Stromal cell of bone marrow (primary cell): ENCODE measurements around the gene GARNL3.

Experiments
- DNase-seq: peaks from one replicate; pipeline ENCODE4 v3.0.0-alpha.2; 2012; ENCODE audit warnings: low read depth

Gene GARNL3

DNA sequence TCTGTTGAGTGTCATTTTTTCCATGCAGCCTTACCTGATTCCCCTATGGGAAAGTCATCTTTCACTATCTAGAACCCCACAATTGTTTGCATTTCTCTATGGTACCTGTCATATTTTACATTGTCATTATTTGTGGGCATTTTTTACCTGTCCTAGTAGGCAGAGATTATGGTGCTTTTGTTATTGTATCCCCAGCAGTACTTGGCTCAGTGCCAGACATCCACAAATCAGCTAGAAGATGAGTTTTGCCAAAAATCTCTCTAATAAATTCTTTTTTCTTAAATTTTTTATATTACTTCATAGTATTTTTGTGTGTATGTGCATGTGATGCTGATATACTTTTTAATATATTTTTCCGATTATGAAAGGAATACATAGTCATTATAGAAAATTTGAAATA is 13.2 kb downstream of the GARNL3 start:
- DNase-seq: no peak

DNA sequence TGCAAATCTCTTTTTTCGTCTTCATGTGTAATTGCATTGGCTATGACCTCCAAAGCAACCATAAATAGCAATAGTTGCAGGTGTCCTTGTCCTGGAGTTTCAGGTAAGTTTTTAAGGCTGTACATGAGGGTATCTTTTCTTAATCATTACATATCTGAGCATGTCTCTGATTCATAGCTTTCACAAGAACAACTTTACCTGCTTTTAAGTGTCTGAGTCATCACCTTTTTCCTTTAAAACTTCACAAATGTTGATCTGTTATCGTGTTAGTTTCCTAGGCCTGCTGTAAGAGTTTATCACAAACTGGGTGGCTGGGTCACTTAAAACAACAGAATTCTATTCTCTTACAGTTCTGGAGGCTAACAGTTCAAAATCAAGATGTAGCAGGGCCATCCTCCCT is 13.8 kb downstream of the GARNL3 start:
- no peak for DNase-seq

DNA sequence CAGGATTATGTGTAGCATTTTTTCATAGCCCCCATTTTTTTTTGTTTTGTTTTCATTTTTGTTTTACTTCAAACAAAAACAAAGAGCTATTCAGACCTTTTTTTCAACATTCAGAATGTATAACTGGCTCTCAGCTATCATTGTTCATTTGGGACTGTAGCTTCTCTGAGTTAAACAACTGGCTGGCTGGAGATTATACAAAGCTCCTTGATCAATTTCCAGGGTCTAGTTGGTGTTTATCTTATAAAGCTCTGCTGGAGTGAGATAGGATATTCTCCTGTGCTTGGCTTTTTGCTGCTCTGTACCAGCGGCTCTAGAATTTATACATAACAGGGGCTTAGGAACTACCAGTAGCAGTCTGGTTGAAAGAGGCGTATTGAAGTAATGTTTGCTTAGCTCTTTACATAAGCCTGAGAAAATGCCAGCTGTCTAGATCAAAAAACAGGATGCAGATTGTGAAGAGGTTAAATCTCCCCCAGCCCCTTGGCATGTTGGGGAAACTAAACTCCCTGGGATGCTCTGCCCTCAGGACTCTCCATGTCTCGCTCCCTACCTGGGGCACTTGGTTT is 15.2 kb downstream of the GARNL3 start:
- no peak for DNase-seq

DNA sequence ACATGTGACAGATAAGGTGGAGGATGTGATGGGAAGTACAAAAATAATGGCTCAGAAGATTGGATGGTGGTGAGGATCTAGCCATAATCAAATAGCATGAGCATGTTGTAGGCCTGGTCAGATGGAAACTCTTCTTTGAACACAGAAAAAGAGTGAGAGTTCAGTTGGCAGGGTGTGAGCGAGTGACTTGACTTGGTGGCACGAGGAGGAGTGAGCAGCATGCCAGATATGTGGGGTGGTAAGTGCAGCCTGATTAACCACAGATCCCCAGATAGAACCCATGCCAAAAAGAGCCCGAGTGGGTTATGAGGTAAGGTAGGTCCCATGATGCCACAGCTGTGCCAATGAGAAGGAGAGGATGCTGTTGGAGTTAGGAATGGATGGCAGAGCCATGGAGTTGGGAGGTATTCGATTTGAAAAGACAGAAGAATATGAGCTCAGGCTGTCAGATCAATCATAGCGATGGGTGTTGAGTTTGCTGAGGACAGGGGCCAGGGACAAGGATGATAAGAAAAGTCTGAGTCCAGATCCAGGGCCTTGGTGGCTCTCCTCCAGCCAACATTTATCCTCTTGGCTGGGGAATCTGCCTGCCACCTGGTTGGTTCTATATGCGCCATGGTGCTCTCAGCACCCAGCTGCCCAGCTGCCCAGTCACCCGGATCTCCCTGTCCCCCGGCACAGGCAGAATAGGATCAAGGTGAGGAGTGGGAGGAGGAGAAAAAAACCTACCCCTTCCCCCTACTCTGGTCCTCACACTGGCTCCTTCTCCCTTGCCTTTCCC is 16.5 kb downstream of the GARNL3 start:
- DNase-seq: no peak

DNA sequence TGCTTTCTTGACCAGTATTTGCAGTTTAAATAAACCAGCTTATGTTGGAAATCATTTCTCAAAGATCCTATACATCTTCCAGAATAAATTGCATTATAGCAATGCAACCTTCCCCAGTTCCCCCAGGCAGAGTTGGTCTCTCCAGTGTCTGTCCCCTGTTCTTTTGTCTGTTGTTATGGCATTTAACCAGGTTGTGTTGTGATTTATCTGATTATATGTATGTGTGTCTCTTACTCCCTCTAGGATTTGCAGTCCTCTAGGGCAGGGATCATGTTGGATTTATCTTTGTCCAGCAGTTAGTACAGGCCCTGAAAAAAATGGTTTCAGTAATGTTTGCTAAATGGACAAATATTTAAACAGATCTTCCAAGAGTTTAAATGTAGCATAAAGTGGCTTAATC is 17.3 kb downstream of the GARNL3 start:
- DNase-seq: no peak

DNA sequence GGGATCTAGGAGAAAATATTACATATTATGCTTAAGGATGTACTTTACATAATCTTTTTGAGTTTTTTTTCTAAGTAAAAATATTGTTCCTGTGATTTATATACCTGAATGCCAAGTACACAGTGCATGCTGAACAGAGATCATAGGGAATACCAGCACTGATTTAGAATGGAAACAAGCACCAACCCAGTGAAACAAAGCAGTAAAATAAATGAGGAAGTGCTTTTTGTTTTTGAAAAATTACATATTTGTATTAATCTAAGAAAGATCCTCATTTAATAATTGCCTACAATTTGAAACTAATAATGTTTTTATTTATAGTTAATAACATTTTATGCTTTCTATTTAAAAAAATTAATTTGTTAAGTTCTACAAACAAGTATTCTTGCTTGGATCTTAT is 18.0 kb downstream of the GARNL3 start:
- no peak for DNase-seq

DNA sequence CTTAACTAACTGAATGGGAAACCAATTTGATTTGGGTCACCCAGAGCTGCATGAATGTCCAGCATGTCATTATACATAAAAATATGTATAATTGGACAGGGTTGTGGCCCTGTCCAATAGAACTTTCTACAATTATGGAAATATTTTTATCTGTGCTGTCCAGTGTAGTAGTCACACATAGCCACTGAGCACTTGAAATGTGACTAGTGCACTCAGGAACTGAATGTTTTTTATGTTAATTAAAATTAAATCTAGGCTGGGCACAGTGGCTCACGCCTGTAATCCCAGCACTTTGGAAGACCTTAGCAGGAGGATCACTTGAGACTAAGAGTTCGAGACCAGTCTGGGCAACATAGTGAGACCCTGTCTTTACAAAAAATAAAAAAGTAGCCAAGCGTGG is 18.6 kb downstream of the GARNL3 start:
- no peak for DNase-seq

DNA sequence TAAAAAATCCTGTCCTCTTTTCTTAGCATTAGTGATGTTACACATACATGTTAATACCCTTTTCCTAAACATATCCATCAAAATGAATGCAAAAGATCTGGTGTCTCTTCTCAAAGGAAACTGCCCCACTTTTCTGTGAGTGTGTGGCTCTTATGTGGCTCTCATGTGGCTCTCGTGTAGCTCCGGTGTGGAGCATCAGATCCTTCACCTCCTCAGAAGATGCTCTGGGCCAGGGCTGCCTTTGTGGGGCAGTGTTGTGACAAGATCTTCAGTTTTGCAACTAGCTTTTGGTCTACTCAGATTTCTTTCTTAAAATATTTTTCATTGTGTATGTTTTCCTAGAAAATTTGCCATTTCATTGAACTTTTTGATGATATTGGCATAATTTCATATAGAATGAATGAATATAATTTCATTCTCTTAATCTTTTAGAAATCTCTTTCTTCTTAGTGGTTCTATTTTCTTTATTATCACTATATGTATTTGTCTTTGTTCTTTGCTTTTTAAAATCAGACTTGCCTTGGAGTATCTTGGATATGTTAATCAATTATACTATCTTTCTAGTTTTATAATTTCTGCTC is 19.4 kb downstream of the GARNL3 start:
- DNase-seq: peak; percentile 31

DNA sequence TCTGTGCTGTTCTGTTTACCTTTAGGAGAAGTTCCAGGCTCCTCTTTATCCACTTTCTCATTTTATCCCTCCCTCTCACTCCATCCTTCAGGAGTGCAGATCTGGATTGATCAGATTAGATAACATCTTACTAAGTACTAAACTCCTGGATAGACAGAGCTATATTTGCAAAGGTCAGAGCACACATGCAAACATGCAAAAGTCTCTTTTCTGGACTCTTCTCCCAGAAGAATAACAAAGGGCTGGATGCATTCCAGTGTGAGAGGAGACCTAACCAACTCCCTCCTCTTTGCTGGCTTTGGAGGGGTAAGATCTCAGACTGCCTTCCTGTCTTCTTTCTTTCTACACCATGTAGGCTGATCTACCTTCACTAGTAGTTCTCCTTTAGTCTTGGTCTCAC is 21.4 kb downstream of the GARNL3 start:
- no peak for DNase-seq

DNA sequence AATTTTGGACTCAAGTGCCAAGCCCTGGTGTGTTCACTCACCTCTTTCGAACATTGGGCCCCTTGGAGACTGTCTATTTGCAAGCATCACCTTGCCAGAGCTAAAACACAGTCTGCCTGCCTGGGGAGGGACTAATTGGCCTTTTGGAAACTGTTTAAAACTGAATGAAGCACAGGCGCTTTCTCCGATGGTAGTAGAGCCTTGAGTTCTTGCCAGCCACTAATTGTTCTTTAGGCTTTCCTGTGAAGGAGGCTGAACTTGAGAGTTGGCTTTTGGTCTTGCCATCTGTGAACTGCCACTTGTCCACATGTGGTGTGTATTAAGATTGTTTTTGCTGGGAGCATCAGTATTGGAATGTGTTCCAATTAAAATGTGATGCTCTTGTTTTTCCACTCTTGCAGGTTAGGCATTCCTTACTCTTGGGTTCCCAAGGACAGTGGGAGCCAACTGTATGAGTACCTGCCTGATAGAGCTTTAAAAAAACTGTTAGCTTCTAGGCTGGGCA is 26.0 kb downstream of the GARNL3 start:
- no peak for DNase-seq

DNA sequence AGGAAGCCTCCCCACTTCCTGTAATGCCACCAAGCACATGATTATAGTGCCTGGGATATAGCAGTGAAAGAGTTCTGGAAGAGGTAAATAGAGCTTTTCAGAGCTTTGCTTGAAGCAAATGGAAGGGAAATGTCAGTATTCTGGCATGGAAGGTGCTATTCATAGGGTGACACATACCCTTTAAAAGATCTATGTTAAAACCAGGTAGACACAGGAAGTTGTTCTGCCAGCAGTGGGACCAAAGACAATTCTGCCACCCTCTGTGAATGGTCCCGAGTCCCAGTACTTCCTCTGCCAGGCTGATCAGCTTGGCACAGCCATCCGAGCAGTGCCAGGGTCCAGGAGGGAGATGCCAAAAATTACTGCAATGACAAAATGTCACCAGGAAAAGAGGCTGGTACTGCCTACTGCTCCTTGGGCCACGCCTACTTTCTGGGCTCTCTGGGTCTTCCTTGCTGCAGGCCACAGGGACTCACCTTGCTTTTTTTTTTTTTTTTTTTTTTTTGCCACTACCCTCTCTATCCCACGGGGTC is 26.7 kb downstream of the GARNL3 start:
- no peak for DNase-seq

DNA sequence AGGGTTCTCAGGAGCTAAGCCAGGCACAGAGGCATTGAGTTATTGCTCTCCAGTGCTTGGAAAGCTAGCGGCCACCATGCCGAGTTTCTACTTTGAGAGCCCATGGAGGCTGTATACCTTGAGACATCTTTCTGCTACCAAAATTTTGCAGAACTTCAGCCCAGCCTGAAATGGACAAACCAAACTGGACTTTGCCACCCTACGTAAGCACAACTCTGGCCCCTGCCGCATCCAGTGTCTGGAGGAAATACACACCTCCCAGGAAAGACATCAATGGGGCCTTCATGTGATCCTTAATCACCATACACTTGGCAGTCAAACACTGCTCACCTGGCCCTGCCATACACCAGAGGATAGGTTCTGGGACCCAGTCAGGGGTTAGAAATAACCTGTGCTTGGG is 27.8 kb downstream of the GARNL3 start:
- DNase-seq: no peak

DNA sequence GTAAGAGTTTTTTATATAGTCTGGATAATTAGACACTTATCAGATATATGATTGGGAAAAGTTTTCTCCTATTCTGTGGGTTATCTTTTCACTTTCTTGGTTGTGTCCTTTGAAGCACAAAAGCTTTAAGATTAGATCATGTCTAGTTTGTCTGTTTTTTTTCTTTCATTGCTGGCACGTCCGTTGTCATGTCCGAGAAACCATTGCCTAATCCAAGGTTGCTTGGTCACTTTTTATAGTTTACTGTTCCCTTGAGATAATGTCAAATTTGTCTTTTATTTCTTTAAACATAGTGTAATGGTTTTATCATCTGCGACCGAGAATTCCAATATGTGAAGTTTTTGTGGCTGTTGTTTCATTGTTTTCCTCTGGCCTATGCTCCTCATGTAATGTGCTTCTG is 28.8 kb downstream of the GARNL3 start:
- DNase-seq: no peak

DNA sequence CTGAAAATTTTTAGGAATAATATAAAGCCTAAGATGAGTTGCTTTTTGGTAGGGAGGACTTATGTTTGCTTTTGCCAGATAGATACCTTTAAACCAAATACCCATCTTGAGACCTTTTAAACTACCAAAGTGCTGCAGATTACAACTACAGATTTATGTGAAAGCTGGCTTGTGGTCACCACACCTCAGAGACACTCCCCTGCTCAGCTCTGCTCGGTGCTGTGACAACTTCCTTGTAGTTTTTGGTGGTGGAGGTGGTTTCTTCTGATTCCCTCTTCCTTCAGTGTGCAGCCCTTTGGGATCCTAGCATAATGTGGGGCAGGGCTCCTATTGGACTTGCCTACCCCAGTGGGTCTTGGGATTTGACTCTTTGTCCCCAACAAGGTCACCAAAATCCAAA is 29.2 kb downstream of the GARNL3 start:
- DNase-seq: no peak

DNA sequence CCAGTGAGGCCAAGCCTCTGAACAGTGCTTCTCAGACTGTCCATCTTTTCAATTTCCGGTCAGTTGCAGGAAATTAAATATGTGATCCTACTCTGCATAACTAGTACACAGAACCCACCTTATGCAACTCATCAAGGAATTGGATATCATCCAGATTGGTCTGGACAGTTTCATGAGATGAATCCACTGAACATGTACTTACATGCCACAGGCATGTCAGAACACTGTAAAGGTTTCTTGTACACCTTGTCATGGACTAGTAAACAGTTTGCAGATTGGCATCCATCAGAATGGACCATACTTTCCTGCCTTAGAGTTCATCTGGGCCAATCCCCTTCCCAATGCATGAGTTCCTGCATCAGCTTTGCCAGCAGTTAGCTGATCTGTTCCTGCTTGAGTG is 30.4 kb downstream of the GARNL3 start:
- no peak for DNase-seq

DNA sequence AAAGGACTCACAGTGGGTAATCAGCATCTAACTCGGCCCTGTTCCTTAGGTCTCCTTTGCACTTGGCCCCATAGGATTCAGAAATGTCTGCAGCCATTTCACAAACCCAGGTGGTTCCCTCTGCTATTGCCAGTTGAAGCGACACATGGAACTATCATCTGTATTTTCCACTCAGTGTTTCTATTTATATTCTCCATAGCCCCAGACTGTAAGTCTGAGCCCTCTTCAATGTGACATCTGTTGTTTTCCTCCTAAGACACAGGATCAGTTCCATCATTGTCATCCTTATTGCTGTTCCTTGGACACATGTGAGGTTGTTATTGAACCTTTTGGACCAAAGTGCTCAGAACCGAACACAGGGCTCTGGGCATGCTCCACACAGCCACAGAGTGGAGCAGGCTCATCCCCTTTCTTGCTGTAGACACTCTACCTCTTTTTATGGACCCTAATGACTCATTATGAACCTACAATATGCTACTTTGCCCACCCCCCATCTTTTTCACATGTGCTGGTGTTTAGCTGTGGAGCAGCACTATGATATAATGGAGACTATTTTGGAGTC is 36.4 kb downstream of the GARNL3 start:
- DNase-seq: no peak

DNA sequence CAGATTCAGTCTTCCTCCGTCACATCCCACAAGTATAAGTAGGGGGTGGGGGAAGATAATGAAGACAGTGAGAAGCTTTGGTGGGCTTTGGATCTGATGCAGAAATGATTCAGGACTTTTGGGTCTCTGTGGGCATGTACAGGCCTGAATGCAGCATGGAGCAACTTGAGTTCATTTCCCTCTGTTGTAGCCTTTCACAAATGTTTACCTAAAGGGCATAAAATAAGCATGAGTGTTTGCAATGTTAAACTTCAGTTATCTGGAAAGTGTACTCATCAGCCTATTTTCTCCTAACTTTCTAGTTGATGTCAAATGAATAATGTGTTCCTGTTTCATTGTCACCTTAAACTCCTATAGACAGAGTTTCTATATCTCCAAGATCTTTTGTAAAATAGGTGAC is 39.3 kb downstream of the GARNL3 start:
- no peak for DNase-seq

DNA sequence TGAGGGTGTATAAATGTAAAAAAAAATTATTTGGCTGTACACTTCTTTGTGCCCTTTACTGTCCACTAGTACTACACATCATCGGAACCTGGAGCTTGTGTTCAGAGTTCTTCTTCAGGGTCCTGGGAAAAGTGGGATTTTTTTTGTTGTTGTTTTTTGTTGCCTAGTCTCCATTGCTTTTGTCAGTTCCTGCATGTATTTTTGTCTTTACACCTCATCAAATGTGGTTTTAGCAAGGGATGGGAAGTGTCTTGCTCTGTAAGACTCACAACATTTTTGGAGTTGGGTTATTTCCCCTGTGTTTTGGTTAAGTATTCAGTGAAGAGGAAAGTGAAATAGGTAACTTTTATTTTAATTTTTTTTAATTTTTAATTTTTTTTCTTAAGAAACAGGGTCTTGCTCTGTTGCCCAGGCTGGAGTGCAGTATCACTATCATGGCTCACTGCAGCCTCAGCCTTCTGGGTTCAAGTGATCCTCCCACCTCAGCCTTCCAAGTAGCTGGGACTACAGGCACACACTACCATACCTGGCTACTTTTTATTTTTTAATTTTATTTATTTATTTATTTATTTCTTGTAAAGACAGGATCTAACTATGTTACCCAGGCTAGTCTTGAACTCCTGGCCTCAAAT is 40.7 kb downstream of the GARNL3 start:
- no peak for DNase-seq

DNA sequence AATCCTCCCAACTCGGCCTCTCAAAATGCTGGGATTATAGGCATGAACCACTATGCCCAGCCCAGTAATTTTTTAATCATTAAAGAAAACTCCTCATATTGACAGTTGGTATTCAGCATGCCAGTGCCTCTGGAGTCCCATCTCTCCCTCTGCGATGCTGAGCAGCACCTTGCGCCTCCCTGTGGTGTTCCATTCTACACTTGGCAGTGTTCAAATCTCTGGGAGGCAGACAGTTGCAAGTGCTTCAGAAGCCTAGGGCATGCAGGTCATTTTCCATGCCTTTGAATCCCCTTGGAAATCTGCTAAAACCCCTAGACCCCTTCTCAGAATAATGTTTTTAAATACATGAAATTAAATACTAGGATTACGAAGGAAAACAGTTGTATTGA is 41.3 kb downstream of the GARNL3 start:
- no peak for DNase-seq

DNA sequence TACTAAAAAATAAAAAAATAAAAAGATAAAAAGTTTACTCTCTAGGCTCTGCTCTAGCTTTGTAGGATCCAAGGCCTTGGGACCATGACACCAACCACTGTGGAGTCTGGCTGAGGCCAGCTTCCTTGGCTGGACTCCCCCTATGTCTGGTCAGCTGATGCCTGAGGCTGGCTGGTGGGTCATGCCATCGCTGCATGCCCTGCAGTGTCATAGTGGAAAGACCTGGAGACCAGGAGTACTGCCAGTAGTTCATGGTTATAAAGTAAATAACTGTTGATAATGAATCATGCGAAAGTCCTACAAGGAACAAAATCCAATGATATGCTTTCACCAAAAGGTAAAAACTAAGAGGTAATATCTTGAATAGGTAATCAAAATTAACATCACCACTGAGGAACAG is 43.2 kb downstream of the GARNL3 start:
- no peak for DNase-seq

DNA sequence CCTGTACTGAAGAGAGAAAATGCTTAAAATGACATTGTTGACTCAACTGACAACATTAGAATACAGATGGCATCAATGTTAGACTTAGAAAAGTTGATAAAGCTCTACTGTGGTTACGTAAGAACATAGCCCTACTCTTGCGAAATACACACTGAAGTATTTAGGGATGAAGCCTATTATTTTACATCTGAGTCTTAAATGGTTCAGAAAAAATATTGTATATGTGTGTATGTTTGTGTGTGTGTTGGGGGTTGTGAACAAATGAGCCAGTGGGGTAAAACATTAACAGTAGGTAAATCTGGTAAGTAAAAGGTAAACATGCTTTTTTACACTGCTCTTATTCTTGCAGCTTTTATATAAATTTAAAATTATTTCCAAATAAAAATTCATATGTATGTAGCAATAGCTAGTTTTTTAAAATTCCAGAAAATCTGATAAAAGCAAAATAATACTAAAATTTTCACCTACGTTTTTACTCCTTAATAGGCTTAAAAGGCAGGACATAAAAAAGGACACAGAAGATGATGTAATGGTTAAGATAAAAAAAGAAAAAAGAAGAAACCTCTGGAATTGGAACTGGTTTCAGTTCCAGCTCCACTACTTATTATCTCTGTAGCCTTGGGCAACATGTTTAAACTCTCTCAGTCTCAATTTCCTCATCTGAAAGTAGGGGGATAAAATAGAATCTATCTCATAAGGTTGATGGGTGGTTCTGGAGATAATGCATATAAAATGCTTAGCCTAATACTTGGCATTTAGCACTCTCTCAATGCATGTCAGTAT is 44.3 kb downstream of the GARNL3 start:
- no peak for DNase-seq

DNA sequence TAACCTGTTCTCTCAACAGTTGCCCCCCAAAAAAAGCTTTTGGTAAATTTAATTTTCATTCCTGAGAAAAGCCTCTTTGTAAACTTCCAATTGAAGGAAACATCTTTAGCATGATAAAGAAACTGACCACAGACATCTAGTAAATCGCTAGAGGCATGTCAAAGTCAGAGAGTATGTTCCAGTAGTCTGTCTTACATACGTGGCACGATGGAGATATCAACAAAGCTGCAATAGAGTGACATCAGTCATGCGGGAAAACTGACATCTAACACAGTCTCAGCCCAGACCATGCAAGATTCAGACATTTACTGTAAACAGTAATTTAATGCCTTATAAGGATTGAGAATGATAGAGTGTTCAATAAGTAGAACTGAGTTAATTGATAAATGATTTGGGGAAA is 45.1 kb downstream of the GARNL3 start:
- DNase-seq: no peak
